ENCODE measurements around the gene TEAD4.

GRCh38 chr12:3049611-3050249, 90.5 kb downstream of the TEAD4 start:
- TF ChIP-seq CTCF (IDR thresholded peaks at IDR 0.05) (no peak), POLR2A (IDR thresholded peaks at IDR 0.05) (no peak)
